Ascending aorta (tissue), 2 donors: Measurements from ENCODE around the gene CNOT4. TPM values are rescaled to one million over a fixed set of nuclear protein-coding genes. Genes with fewer than 3 reads are reported as not detected.

Experiments
- DNase-seq, 2 donors: peaks; one replicate each; pipeline ENCODE4 v3.0.0-alpha.2; 2019; ENCODE audit warnings: low spot score in 2 of 2
- H3K27ac ChIP-seq, 2 donors: fragments of 200-600 bp; sonication (generic); one replicate each; pipeline ENCODE4 v1.5.1; 2016 to 2017; ENCODE audit warnings: mild to moderate bottlenecking in 1 of 2
- H3K27me3 ChIP-seq: fragments of 200-600 bp; sonication (generic); one replicate; pipeline ENCODE4 v1.5.1; 2017
- H3K36me3 ChIP-seq, 2 donors: fragments of 200-600 bp; sonication (generic); one replicate each; pipeline ENCODE4 v1.5.1; 2016
- H3K4me1 ChIP-seq, 2 donors: fragments of 200-600 bp; sonication (generic); one replicate each; pipeline ENCODE4 v1.5.1; 2016 to 2017; ENCODE audit warnings: mild to moderate bottlenecking in 1 of 2
- H3K4me3 ChIP-seq, 2 donors: fragments of 200-600 bp; sonication (generic); one replicate each; pipeline ENCODE4 v1.5.1; 2016 to 2017; ENCODE audit warnings: mild to moderate bottlenecking in 1 of 2
- H3K9me3 ChIP-seq, 2 donors: fragments of 200-600 bp; sonication (generic); one replicate each; pipeline ENCODE4 v1.5.1; 2016
- intact Hi-C: fragments of 100-400 bp; cut with DNase I; formaldehyde crosslinking; loops from one replicate; pipeline ENCODE4 v1.15.1; 2023
- total RNA-seq: library from RNA; depleted of rRNA; stranded (reverse); fragments of >200 nt; gene quantifications from one replicate; pipeline ENCODE4 v1.1.0, GENCODE V29; 2016
- TF ChIP-seq, protein P1 (sequence below), 3 experiments: fragments of 200-600 bp in 2 of 3; fragments of 450-650 bp in 1 of 3; sonication (generic) in 2 of 3; IDR thresholded peaks; one replicate each; pipeline ENCODE4 v1.5.1; 2016 to 2019; ENCODE audit warnings: antibody characterized with exemption in 3 of 3, mild to moderate bottlenecking in 1 of 3, moderate library complexity in 1 of 3

CNOT4 gene
- total RNA-seq, 1 donor from 2014 or later = 14.8 TPM

- Histone ChIP-seq H3K36me3 (no peaks in the 10 kb centered on the region), H3K9me3 (no peaks in the 10 kb centered on the region), H3K4me3 (no peak overlapping the region), H3K27ac (no peak overlapping the region), H3K4me1 (peaks cover 0 to 3% of the 10 kb centered on the region in 2 donors), H3K27me3 (no peaks in the 10 kb centered on the region)
- intact Hi-C loops = no loop called here
- TF ChIP-seq, protein P1, sequence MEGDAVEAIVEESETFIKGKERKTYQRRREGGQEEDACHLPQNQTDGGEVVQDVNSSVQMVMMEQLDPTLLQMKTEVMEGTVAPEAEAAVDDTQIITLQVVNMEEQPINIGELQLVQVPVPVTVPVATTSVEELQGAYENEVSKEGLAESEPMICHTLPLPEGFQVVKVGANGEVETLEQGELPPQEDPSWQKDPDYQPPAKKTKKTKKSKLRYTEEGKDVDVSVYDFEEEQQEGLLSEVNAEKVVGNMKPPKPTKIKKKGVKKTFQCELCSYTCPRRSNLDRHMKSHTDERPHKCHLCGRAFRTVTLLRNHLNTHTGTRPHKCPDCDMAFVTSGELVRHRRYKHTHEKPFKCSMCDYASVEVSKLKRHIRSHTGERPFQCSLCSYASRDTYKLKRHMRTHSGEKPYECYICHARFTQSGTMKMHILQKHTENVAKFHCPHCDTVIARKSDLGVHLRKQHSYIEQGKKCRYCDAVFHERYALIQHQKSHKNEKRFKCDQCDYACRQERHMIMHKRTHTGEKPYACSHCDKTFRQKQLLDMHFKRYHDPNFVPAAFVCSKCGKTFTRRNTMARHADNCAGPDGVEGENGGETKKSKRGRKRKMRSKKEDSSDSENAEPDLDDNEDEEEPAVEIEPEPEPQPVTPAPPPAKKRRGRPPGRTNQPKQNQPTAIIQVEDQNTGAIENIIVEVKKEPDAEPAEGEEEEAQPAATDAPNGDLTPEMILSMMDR (IDR thresholded peaks at IDR 0.05) = no peak
- no peak for DNase-seq
Observed at GRCh38 chr7:135386776-135387175, 123.1 kb downstream of the CNOT4 start.

DNA sequence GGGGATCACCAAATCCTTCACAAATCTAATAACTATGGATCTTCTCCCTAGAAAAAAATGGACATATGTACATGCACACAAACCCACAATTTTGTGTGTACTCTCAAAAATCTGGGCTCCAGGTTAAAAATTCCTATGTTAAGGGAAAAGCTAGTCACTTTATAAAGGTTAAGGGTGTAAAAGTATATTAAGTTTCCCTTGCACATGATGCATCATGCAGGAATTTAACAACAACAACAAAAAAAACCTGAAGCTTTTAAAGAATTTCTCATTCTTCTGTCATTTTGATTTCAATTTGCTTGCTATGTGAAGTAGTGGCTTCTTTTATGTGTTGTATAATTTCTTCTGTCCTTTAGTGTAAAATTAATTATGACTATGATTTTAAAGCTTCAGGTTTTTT lies 123.7 kb downstream of the CNOT4 start:
- DNase-seq = no peak
- intact Hi-C loops = no loop called here
- TF ChIP-seq, protein P1 (IDR thresholded peaks at IDR 0.05) = no peak
- peaks cover 0 to 3% of the 10 kb centered on the region in 2 donors for H3K4me1 ChIP-seq
- H3K4me3 ChIP-seq = no peak overlapping the region
- no peaks in the 10 kb centered on the region for H3K27me3 ChIP-seq
- no peaks in the 10 kb centered on the region for H3K36me3 ChIP-seq
- H3K9me3 ChIP-seq = no peaks in the 10 kb centered on the region
- H3K27ac ChIP-seq = no peak overlapping the region

DNA sequence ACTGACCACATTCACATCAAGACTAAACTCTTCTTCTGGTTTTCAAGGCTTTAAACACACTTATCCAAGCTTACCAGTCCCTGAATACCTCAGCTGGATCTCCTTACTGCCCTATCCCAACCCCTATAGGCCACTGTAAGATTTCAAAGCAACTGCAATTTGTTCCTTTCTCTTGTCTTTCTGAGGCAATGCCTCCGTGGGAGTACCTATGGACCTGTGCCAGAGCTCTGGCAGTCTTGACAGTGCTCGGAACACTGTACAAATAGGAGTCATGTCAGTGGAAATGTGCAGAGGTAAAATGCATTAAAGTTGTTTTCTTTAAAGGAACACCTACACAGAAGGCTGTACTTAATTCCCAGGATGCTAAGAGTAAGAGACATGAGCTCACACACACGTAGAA lies 124.7 kb downstream of the CNOT4 start:
- no peak overlapping the region for H3K27ac ChIP-seq
- intact Hi-C loops = no loop called here
- no peaks in the 10 kb centered on the region for H3K27me3 ChIP-seq
- TF ChIP-seq, protein P1 (IDR thresholded peaks at IDR 0.05) = no peak
- peaks cover 0 to 3% of the 10 kb centered on the region in 2 donors for H3K4me1 ChIP-seq
- no peaks in the 10 kb centered on the region for H3K36me3 ChIP-seq
- H3K4me3 ChIP-seq = no peak overlapping the region
- no peak for DNase-seq
- H3K9me3 ChIP-seq = no peaks in the 10 kb centered on the region

- no peak for DNase-seq
- Histone ChIP-seq H3K4me3 (no peak overlapping the region), H3K27ac (no peak overlapping the region), H3K9me3 (no peaks in the 10 kb centered on the region), H3K4me1 (no peaks in the 10 kb centered on the region), H3K36me3 (no peaks in the 10 kb centered on the region), H3K27me3 (no peaks in the 10 kb centered on the region)
- TF ChIP-seq, protein P1 (IDR thresholded peaks at IDR 0.05) = no peak
- intact Hi-C loops = no loop called here
Observed at GRCh38 chr7:135383525-135384175, 126.3 kb downstream of the CNOT4 start.

GRCh38 chr7:135382173-135382572 lies 127.7 kb downstream of the CNOT4 start:
- no peak for DNase-seq
- TF ChIP-seq, protein P1 (IDR thresholded peaks at IDR 0.05) = no peak
- intact Hi-C loops = no loop called here
- Histone ChIP-seq H3K27me3 (no peaks in the 10 kb centered on the region), H3K27ac (no peak overlapping the region), H3K4me1 (no peaks in the 10 kb centered on the region), H3K4me3 (no peak overlapping the region), H3K36me3 (no peaks in the 10 kb centered on the region), H3K9me3 (no peaks in the 10 kb centered on the region)

DNA sequence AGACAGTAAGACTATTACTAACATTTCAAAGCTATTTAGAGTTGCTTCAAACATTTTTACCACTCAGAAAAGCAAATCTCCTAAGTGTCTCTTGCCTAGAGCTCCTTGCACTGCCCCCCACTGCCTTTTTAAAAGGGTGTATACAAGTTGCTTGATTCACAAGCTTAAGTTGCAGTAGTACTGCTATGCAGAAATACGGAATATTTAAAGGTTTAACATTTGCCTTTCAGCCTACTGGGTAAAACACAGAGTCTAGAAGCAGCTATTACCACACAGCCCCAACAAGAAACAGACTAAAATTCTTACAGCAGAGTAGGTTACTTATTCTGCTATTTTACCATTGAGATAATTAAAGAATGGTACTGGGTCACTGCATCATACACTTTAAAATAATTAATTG lies 128.5 kb downstream of the CNOT4 start:
- H3K4me1 ChIP-seq = no peaks in the 10 kb centered on the region
- no peak for DNase-seq
- no peaks in the 10 kb centered on the region for H3K36me3 ChIP-seq
- TF ChIP-seq, protein P1 (IDR thresholded peaks at IDR 0.05) = no peak
- no peak overlapping the region for H3K27ac ChIP-seq
- H3K9me3 ChIP-seq = no peaks in the 10 kb centered on the region
- no peaks in the 10 kb centered on the region for H3K27me3 ChIP-seq
- no peak overlapping the region for H3K4me3 ChIP-seq
- intact Hi-C loops = no loop called here
